Glomerular visceral epithelial cell (primary cell): ENCODE measurements around the gene PLAAT5.
"Not testable (repeated sequence)": the region's sequence is repeated elsewhere in the genome, so short reads cannot be mapped to it uniquely, and the experiment has no call there.

Experiments
- DNase-seq: peaks from one replicate; pipeline ENCODE4 v3.0.0-alpha.2; 2016; ENCODE audit errors: extremely low spot score

The PLAAT5 gene

DNA sequence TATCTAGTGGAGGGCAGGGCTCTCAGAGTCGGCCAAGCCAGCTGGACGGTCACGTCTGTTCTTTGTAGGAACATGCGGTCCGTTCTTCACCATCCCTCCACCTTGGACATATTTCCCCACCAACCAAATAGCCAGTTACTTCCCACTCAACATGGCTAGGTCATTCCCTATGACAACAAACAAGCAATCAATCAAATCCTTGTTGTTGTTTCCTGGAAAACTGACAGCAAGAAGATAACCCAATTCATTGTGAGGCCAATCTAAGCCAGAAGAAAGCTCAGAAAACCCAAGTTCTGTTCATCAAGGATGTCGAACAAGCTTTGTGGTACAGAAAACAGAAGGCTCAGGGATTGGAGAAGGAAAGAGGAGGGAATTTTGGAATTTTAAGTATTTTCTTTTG is 10.9 kb downstream of the PLAAT5 start:
- no peak for DNase-seq

DNA sequence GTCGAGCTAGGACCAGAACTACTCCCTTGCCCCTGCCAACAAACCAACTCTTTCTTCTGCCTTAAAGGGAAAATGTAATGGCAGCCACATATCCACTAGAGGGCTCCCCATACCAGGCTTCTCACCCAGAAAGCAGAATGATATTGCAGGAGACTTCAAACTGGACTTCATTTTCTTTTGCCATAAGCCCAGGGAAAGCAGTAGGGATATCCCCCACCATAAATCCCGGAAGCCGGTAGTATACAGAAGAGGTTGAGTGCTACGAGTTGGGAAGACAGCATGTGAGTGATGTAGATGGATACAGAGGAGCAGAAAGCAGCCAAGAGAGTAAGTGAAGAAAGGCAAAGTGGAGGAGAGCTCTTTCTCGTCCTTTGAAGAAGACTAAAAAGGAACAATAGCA is 12.1 kb downstream of the PLAAT5 start:
- DNase-seq: peak; percentile 83

DNA sequence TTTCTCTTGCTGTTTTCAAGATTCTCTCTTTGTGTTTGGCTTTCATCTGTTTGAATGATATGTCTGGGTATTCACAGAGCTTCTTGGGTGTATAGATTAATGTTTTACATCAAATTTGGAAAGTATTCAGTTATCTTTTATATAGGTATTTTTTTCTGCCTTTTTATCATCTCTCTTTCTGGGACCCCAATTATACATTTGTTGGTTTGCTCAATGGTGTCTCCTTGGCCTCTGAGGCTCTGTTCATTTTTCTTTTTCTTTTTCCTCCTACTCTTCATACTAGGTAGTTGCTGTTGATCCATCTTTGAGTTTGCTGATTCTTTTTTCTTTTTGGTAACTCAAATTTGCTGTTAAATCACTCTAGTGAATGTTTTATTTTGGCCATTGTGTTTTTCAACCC is 14.3 kb downstream of the PLAAT5 start:
- DNase-seq: no peak

DNA sequence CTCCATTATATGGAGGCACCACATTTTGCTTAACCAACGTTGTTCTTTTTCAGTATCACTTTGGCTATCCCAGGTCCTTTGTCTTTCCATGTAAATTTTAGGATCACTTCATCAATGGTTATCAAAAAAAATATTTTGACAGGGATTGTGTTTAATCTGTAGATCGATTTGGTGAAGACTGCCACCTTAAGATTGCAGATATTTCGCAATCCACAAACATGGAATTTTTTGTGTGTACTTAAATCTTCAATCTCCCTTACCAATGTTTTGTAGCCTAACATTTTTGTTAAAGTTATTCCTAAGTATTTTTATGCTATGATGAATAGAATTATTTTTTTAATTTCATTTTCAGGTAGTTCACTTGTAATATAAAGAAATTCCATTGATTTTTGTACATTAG is 18.6 kb downstream of the PLAAT5 start:
- no peak for DNase-seq

DNA sequence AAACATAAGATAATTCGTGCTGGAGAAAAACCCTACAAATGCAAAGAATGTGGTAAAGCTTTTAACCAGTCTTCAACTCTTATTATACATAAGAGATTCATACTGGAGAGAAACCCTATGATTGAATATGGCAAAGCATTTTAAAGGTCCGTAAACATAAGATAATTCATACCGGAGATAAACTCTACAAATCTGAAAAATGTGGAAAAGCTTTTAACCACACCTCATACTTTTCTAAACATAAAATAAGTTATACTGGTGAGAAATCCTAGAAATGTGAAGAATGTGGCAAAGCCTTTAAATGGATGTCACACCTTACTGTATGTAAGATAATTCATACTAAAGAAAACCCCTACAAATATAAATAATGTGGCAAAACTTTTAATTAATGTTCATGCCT is 20.7 kb downstream of the PLAAT5 start:
- DNase-seq: no peak

DNA sequence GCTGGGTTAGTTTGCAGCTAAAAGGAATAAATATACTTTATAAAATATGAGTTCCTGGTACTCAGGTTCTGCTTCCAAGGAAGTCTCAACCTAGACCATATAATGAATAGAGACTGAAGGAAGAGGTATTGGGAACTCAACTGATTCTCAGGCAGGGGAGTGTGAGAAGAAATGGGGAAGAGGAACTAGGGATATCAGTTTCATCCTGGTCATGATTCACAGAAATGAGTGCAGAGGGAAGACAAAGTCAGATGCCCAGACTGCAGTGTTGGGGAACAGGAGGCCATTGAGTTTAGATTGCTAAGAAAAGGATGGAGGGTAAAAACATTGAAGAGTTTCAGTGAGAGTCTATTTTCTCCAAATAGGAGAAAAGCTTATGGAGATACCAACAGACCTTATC is 28.8 kb downstream of the PLAAT5 start:
- no peak for DNase-seq

DNA sequence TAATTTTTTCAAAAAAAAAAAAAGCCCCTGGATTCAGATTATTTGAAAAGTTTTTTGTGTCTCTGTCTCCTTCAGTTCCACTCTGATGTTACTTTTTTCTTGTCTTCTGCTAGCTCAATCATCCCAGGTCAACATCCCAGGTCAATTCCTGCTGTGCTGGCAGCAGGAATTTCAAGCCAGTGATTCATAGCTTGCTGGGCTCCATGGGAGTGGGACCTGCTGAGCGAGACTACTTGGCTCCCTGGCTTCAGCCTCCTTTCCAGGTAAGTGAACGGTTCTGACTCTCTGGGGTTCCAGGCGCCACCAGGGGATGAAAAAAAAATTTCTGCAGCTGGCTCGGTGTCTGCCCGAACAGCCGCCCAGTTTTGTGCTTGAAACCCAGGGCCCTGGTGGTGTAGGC is 31.4 kb downstream of the PLAAT5 start:
- DNase-seq: peak; percentile 1

DNA sequence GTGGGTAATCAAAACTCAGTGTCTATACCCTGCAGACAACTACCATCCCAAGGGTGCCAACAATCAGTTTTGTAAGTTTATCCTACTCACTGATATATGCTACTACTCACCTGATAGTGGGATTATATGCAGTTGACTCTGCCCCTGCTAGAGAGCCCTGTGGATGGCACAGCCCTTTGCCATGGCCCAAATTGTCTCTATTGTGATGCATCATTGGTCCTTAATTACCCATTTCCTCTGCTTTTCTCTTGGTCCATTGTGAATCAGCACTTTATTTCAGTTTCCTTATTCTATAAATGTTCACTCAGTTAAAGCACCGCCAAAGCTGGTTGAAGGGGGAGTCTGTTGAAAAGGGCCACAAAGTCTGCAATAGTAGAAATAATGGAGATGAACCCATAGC is 42.3 kb downstream of the PLAAT5 start:
- no peak for DNase-seq

DNA sequence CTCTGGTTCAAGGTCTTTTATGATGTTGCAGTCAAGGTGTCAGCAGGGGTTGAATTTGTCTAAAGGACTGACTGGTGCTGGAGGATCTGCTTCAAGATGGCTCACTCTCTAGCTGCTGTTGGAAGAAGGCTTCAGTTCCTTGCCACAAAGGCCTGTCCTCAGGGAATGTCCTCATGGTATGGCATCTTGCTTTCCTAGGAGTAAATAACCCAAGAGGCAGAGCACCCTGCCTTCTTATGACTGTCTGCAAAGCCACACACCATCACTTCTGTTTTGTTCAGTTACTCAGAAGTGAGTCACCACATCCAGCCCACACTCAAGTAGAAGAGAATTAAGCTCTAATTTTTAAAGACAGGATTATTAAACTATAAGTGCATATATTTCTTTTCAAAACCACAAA is 45.2 kb downstream of the PLAAT5 start:
- DNase-seq: peak; percentile 19

DNA sequence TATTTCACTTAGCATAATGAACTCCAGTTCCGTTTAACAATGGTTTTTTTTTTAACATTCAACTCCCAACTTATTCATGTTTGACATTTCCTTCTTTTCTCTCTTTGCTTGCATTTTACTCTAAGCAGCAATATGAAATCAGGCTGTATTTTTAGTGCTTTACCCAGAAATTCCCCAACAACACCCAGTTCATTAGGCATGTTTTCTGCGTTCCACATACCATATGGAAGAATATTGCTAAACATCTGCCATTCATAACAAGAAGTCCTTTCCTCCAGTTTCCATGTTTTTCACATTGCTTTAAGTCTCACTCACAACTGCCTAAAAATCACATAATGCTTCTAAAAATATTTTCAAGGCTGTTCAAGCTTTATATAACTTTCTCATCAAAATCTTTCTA is 45.8 kb downstream of the PLAAT5 start:
- no peak for DNase-seq

DNA sequence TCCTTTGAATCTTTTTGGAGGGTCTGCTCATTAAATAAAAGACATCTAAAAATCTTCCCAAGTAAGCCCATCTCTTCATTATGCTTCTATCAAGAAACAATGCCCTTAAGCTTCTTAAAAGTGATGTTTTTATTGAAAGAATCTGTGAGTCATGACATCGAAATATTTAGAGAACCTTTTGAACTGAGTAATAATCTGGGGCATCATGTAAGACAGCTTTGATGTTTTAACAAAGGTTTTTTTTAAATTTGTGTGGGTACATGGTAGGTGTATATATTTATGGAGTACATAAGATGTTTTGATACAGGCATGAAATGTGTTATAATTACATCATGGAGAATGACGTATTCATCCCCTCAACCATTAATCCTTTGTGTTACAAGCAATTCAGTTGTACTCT is 46.8 kb downstream of the PLAAT5 start:
- no peak for DNase-seq

DNA sequence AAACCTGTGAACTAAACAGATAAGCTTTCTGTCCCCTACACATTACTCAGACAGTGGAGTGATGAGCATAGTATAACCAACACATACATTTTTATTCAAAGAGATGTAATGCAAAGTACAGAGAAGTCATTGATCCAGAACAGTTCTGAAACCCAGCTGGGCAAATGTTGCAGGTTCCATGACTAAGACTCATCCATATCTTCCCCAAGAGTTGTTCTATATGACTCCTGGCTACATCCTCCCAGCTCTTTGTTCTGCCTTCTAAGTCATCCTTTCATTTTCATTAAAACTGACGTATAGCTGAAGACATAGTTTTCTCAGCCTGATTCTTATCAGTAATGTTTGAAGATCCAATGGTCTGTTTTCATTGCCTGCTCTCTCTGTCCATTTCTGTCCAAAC is 47.3 kb downstream of the PLAAT5 start:
- no peak for DNase-seq

DNA sequence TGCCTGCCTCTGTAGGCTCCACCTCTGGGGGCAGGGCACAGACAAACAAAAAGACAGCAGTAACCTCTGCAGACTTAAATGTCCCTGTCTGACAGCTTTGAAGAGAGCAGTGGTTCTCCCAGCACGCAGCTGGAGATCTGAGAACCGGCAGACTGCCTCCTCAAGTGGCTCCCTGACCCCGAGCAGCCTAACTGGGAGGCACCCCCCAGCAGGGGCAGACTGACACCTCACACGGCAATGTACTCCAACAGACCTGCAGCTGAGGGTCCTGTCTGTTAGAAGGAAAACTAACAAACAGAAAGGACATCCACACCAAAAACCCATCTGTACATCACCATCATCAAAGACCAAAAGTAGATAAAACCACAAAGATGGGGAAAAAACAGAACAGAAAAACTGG is 55.1 kb downstream of the PLAAT5 start:
- not testable (repeated sequence) for DNase-seq

DNA sequence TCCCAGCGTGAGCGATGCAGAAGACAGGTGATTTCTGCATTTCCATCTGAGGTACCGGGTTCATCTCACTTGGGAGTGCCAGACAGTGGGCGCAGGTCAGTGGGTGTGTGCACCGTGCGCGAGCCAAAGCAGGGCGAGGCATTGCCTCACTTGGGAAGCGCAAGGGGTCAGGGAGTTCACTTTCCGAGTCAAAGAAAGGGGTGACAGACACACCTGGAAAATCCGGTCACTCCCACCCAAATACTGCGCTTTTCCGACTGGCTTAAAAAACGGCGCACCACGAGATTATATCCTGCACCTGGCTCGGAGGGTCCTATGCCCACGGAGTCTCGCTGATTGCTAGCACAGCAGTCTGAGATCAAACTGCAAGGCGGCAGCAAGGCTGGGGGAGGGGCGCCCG is 55.6 kb downstream of the PLAAT5 start:
- DNase-seq: not testable (repeated sequence)

DNA sequence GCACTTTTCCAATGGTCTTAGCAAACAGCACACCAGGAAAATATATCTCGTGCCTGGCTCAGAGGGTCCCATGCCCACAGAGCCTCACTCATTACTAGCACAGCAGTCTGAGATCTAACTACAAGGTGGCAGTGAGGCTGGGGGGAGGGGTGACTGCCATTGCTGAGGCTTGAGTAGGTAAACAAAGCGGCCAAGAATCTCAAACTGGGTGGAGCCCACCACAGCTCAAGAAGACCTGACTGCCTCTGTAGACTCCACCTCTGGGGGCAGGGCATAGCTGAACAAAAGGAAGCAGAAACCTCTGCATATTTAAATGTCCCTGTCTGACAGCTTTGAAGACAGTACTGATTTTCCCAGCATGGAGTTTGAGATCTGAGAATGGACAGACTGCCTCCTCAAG is 60.2 kb downstream of the PLAAT5 start:
- not testable (repeated sequence) for DNase-seq

DNA sequence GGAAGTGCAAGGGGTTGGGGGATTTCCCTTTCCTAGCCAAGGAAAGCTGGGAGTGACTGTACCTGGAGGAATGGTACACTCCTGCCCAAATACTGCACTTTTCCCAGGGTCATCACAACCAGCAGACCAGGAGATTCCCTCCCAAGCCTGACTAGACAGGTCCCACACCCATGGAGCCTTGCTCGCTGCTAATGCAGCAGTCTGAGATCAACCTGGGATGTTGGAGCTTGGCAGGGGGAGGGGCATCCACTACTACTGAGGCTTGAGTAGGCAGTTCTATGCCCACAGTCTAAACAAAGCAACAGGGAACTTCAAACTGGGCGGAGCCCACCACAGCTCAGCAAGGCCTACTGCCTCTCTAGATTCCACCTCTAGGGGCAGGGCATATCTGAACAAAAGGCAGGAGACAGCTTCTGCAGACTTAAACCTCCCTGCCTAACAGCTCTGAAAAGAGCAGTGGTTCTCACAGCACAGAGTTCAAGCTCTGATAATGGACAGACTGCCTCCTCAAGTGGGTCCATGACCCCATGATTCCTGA is 62.9 kb downstream of the PLAAT5 start:
- DNase-seq: no peak

DNA sequence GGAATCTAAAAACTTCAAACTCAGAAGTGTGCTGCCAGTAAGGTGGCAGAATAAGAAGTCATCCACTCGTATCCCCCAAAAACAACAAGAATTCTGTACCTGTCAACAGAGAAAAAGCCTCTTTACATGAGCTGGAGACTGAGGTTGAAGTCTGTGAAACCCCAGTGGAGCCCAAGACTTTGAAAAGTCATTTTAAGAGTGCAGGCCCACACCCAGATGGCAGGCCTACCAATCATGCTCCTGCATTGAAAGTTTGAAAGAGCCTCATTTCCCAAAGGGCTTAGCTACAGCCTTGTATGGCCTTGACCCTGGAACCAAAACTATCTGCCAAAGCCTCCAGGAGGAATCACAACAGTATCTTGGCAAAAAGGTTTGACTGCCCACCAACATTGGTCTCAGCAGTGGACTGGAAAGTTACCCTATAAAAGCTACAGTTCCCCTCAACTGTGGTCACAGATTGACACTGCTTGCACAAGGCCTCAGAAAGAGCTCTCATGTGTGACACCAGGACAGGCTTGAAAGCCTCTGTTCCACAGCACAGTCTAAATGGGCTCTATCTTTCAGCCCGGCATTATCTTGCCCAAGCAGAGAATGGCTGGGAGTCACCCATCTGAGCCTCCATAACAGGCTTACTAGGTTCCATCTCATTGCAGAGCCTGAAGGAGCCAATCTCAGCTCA is 73.7 kb downstream of the PLAAT5 start:
- DNase-seq: no peak
